AG04450 (cell line): ENCODE results near the gene ABCF3. TPM values are rescaled to one million over a fixed set of nuclear protein-coding genes. Genes with fewer than 3 reads are reported as not detected.

Experiments used
- CTCF ChIA-PET: fragments of 300-600, 350-600 bp; formaldehyde crosslinking; extraction: SDS; loops from one replicate; lab custom pipeline; 2022; ENCODE audit warnings: antibody characterized with exemption, inconsistent platforms; lab: Charles Lee
- POLR2A ChIA-PET: fragments of 350-600 bp; formaldehyde crosslinking; extraction: SDS; loops from one replicate; lab custom pipeline; 2021; ENCODE audit warnings: antibody characterized with exemption, inconsistent platforms; lab: Yijun Ruan, JAX
- DNase-seq: peaks from one replicate; pipeline ENCODE4 v3.0.0-alpha.2; 2011; ENCODE audit warnings: low read depth, low spot score
- H3K27ac ChIP-seq: one replicate; pipeline ENCODE4 v1.5.1; 2012; ENCODE audit warnings: low read depth, low read length, control low read depth
- H3K27me3 ChIP-seq: one replicate; pipeline ENCODE4 v1.6.0; 2012; ENCODE audit warnings: low read length; ENCODE audit not compliant: control insufficient read depth, insufficient read depth
- H3K4me3 ChIP-seq: 2 replicates; pipeline ENCODE4 v1.5.1; 2011; ENCODE audit warnings: mild to moderate bottlenecking, low read depth, low read length, control low read depth
- H3K9me3 ChIP-seq: 2 replicates; pipeline ENCODE4 v1.5.1; 2012; ENCODE audit warnings: low read length; ENCODE audit not compliant: control insufficient read depth, insufficient read depth
- polyA plus RNA-seq: library from polyadenylated mRNA; depleted of rRNA; stranded (reverse); fragments of >200 nt; gene quantifications from 2 replicates; pipeline ENCODE4 v1.2.3, GENCODE V29; 2011
- TF ChIP-seq, protein P1 (sequence below): IDR thresholded peaks from 2 replicates; pipeline ENCODE4 v1.5.1; 2011; ENCODE audit warnings: low read depth, low read length, control low read depth, inconsistent platforms

Gene ABCF3
- polyA plus RNA-seq, 1 experiment: 43.1 TPM

DNA sequence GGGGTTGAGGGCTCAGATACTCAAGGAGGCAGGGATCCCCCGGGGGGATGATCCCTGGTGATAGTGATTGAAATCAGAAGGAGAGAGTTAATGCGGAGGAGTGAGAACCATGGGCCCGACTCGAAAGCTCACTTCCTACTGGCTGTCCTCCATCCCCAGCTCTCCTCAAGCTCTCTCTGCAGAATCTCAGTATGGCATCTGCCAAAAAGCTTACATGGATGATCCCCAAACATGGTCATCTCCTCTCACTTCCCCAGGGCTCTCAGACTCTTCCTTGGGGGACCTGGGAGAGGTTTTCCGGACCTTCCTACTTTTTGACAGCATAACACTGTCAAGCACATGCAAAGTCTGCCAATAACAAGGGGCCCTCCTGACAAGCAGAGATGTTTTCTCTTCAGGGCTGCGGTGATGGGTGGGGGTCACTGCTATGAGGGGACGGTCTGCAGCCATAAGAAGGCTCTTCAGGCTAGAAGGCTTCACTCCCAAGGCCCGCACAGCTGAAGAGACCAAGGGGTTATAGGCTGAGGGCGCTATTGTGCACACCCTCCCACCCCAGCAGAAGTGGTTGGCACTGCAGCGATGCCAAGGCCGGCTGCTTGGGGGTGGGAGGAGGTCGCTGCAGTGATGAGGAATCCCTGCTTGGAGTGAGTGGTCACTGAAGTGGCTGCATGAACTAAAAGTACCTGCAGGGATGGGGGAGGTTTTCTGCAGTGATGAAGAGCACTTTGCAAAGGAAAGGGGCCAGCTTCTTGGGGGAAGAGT is 42.6 kb downstream of the ABCF3 start:
- no peak overlapping the region for H3K27ac ChIP-seq
- no peak overlapping the region for H3K4me3 ChIP-seq
- H3K27me3 ChIP-seq: peaks cover 52% of the 10 kb centered on the region
- TF ChIP-seq, protein P1, sequence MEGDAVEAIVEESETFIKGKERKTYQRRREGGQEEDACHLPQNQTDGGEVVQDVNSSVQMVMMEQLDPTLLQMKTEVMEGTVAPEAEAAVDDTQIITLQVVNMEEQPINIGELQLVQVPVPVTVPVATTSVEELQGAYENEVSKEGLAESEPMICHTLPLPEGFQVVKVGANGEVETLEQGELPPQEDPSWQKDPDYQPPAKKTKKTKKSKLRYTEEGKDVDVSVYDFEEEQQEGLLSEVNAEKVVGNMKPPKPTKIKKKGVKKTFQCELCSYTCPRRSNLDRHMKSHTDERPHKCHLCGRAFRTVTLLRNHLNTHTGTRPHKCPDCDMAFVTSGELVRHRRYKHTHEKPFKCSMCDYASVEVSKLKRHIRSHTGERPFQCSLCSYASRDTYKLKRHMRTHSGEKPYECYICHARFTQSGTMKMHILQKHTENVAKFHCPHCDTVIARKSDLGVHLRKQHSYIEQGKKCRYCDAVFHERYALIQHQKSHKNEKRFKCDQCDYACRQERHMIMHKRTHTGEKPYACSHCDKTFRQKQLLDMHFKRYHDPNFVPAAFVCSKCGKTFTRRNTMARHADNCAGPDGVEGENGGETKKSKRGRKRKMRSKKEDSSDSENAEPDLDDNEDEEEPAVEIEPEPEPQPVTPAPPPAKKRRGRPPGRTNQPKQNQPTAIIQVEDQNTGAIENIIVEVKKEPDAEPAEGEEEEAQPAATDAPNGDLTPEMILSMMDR: no peak
- no peak for DNase-seq
- ChIA-PET POLR2A (interaction anchor here (0.6 kb wide), 1 partner anchor 32 kb away, joined by 3 read pairs; no protein-coding TSS in a partner anchor), CTCF (interaction anchor here (0.6 to 3.2 kb wide), 21 partner anchors 9 to 333 kb away, joined by 3 to 20 read pairs (median 5); partner anchors contain the start of genes ABCF3 and EEF1AKMT4)
- no peaks in the 10 kb centered on the region; the same call in 1 of the 2 replicates for H3K9me3 ChIP-seq

DNA sequence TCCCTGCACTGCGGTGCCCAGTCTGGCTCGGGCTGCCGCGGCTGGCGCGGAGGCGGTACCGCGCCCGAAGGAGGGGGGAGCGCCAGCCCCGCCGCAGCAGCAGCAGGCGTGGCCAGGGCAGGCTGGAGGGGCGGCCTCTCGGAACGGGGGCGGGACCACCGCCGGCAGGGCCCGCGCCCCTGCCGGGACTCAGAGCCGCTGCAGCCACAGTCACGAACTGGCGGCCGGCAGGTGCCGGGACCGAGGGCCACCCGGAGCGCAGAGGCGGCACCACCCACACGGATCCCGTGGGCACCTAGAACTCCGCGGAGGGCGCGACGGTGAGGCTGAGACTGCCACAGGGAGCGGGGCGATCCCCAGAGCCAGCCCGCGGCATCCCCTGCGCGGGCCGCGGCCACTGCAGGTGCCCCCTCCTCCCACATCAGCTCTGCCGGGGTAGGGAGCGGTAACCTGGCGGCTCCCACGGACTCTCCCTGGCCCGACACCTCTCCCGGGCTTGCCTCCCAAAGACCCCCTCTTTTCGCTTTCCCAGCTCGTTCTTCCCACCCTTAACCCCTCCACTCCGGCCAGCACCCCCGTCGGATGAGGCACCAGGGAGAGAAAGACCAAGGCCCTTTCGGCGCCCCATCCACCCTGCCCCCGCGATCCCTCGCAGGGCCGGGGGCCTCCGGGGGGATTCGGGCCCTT is 43.5 kb downstream of the ABCF3 start, which contains the start of gene VWA5B2:
VWA5B2 (plus strand) TSS at position 192 of the 687 bp plus-strand sequence. CDS start 944 bp downstream, outside the sequence.
- Histone ChIP-seq H3K27ac (no peak within 1 kb of the TSS), H3K9me3 (no peaks in the 10 kb centered on the region; the same call in 1 of the 2 replicates), H3K4me3 (peak within 1 kb of the TSS; percentile 44), H3K27me3 (peaks cover 52% of the 10 kb centered on the region)
- DNase-seq: no peak
- ChIA-PET POLR2A (interaction anchor here (0.6 kb wide), 1 partner anchor 31 kb away, joined by 3 read pairs; no protein-coding TSS in a partner anchor), CTCF (no interaction called here)
- TF ChIP-seq, protein P1: 0 out of 2 replicates have a peak, but pooled peaks have one; percentile 16

DNA sequence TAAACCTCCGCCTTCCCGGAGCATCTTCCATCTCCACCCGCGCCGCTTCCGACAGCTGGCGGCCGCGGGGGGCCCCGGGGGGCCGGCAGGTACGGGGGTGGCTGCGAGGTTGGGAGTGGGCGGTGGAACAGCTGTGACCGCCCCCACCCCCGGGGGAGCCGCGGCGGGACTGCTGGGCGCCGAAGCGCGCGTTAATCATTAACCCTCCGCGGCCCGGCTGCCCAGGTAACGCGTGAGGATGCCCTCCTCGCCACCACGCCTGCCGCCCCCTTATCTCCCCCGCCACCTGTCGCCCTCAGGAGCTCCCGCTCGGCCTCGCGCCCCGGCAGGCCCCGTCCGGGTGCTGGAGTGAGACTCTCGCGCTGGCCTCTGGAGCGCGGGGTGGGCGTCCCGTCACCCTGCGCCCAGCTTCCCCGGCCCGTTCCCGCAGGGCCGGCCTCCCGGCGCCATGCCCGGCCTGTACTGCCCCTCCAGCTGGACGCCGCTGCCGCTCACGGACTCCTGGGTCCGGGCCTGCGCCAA is 44.1 kb downstream of the ABCF3 start:
- Histone ChIP-seq H3K9me3 (no peaks in the 10 kb centered on the region; the same call in 1 of the 2 replicates), H3K27ac (no peak overlapping the region), H3K4me3 (no peak overlapping the region), H3K27me3 (peaks cover 50% of the 10 kb centered on the region)
- DNase-seq: no peak
- TF ChIP-seq, protein P1: no peak
- POLR2A ChIA-PET: no interaction called here
- CTCF ChIA-PET: no interaction called here

DNA sequence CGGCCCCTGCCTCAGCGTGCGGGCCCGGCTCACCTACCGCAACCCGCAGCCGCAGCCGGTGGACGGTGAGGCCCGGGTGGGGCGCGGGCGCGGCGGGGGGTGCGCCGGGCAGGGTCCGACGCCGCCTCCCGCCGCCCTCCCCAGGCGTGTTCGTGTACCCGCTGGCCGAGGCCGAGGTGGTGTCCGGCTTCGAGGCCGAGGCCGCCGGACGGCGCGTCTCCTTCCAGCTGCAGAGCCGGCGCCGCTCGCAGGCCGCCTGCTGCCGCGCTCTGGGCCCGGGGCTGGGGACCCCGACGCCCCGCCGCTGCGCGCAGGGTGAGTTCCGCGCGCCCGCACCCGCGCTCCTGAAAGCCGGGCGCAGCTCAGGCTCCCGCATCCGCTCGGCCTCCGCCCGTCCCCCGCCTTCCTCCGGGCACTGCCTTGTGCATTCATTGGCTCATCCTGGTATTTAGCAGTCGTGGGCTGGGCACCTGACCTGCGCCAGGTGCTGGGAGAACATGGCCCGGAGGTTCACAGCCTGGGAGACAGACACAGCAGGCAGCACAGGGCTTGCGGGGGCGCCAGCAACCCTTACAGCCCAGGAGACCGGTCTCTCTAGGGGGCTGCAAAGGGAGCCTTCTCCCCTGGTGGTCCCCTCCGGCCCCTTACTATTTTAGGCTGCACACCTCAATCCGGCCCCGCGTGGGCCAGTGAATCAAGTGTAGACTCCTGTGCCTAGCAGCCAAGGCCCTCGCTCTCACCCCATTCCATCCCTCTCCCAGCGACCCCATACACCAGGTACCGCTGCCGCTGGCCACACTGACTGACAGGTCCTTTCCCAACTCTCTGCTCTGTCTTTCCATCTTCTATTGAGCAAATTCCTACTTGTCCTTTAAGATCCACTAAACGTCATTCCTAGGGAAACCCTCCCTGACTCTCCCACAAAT is 44.9 kb downstream of the ABCF3 start:
- TF ChIP-seq, protein P1: no peak
- Histone ChIP-seq H3K27ac (no peak overlapping the region), H3K4me3 (no peak overlapping the region), H3K27me3 (peaks cover 52% of the 10 kb centered on the region), H3K9me3 (no peaks in the 10 kb centered on the region; the same call in 1 of the 2 replicates)
- no peak for DNase-seq
- CTCF ChIA-PET: interaction anchor here (1.8 kb wide), 1 partner anchor 19 kb away, joined by 4 read pairs; the partner anchor contains the start of gene EEF1AKMT4
- POLR2A ChIA-PET: no interaction called here
